GM21526 (cell line): ENCODE results near the gene HNMT.
"Not testable (repeated sequence)": the region's sequence is repeated elsewhere in the genome, so short reads cannot be mapped to it uniquely, and the experiment has no call there.

ENCODE experiments used
- ATAC-seq: cut with Tn5 transposase; IDR thresholded peaks from one replicate; pipeline ENCODE4 v1.9.1; 2021; ENCODE audit warnings: moderate library complexity; ENCODE audit not compliant: unreplicated experiment, low FRiP score

Gene HNMT

DNA sequence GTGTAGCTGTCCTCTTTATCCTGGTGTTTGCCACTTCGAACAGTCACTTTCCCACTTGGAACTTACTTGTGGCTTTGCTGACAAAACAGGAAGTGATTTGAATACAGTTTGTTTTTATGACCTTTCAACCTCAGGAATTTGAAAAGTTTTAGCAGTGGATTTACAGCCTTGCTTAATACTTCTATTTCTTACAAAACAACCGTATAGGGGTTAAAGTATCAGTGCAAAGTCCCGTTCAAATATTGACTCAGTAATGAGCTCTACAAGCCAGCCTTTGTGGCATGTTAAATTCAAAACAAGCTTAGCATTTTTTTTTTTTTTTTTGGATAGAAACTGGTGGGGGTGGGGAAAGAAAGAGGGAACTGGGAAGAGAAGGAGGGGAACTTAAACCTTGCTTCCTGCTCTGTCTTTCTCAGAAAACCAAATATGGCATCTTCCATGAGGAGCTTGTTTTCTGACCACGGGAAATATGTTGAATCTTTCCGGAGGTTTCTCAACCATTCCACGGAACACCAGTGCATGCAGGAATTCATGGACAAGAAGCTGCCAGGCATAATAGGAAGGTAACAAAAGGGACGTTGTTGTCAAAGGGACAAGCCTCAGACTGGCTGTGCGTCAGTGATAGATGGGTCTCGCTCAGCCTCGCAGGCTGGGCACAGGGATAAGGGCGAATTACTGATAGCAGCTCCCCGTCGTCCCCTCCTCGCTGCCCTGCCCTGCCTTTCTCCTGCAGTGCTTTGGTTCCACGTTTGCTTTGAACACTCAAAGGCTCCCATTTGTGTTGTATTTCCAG lies at the start of gene HNMT:
Gene HNMT, plus strand, starts transcription at position 408 of the 793 bp plus-strand sequence. Its CDS starts 19 bp downstream, at position 427.
- no peak for ATAC-seq

DNA sequence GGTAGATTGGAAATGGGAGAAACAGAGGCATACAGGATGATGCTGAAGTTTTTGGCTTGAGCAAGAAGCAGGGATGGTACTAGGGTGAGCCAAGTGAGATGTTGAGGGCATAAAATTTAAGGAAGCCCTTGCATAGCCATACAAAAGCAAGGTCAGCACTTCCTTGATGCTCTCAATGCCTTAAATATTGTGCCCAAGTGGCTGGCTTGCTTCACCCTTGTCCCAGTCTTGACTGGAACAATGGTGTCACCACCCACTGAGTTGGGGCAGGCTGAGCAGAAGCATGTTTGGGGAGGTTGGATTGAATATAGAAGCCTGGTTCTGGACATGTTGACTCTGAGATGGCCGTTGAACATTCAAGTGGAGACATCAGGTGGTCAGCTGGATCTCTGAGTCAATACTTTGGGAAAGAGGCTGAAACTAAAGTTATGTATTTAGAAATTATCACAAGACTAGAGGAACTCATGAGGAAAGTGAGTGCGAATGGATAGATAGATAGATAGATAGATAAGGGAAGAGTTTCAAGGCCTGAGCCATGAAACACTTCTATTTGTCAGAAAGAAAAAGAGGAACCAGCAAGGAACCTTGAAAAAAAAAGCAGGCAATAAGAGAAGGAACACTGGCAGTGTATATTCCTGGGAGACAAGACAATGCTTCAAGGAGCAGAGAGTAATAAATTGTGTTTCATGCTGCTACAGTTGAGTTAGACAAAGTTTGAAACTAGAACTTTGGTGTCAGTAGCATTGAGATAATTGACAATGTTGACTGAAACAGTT lies 43.0 kb upstream of the HNMT start:
- ATAC-seq, result no peak

DNA sequence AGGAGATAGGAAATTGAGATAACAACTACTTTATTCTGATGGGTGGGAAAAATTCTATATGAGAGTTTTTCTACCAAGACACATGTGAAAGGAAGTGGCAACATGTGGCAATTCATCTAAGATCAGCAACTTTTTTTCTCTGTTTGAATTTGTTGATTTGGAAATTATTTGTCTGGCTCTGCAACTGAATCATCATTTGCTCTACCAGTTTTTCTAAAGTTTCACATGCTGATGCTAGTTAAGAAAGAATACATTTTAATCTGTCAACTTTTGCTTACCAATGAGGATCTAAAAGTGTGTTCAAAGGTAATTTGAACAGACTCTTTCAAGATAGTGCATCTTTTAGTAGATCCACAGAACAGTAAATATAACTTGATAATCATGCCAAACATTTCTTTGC lies 42.1 kb upstream of the HNMT start:
- not testable (repeated sequence) for ATAC-seq

DNA sequence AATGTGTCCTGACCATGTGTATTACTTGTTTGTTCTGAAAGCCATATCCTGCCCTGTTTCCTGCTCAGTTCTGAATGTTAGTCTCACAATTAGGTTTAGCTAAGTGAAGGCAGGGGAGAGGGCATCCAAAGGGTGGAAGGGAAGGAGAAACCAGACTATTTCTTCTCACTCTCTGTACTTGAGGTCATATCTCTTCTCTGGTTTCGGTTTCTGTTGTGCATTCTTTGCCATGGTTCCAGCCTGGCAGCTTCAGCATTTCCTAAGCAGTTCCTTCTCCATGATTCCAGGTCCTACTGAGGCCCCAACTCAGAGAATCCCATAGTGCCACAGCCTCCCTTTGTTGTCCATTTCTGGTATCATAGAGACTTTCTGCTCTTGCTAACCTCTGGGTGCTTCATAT lies 40.3 kb upstream of the HNMT start:
- no peak for ATAC-seq

DNA sequence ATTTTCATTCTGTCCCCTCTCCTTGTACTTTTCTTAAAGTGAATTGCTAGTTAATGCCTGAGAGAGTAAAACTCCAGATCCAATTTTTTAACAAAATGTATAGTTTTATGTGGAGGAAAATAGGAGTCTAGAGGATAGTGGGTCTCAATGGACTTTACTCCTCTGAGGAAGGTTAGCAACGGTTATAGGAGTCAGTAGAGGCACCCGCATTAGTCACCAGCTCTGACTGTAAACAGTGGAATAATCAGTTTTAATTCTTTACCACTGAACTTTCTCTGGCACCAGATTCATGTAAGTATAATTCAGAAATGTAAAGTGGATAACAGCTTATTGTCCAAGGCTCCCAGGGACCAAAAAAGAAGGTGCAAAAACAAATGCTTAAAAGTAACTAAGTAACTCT lies 38.7 kb upstream of the HNMT start:
- ATAC-seq, result no peak

DNA sequence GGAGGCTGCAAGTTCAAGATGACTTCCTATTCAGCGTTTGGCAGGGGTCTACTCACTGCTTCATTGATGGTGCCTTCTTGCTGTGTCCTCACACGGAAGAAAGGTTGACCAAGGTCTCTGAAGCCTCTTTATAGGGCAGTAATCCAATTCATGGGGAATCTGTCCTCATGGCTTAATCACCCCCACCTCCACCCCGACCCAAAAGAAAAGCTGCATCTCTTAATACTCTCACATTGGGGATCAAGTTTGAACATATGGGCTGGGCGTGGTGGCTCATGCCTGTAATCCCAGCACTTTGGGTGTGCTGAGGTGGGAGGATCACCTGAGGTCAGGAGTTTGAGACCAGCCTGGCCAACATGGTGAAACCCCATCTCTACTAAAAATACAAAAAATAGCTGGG lies 36.4 kb upstream of the HNMT start:
- no peak for ATAC-seq

DNA sequence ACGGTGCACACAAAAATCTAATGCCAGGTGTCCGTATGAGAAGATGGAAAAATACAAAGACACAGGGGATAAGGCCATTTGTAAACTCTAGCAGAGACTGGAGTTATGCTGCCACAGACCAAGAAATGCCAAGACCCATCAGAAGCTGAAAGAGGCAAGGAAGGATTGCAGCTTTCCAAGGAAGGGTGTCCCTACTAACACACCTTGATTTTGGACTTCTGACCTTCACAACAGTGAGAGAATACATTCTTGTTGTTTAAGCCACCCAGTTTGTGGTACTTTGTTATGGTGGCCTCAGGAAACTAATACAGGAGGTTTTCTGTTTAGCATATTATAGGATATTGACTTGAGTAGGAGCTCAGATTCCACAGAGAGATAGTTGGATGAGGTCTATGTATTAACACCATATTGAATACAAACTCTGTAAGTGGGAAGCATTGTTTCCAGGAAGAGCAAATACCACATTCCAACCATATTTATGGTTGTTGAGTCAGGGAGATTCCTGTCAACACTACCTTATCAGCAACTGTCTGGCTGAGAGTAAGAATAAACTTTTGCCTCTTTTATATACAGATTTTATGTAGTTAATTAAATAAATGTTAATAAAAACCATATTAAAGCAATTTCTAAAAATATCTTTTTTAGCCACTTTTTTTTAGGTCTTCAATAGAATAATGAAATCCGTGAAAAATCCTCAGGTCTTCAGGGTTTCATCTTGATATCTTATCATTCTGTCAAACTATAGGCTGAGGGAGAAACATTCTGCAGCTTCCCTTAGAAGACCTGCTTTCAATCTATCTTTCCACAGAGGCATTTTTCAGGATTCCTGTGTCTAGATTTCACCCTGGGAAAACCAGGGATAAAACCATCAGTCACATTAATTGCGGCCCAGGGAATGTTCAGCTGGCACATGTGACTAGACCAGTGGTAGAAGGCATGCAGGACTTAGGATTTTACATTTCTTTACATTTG lies 35.4 kb upstream of the HNMT start:
- ATAC-seq, result no peak

DNA sequence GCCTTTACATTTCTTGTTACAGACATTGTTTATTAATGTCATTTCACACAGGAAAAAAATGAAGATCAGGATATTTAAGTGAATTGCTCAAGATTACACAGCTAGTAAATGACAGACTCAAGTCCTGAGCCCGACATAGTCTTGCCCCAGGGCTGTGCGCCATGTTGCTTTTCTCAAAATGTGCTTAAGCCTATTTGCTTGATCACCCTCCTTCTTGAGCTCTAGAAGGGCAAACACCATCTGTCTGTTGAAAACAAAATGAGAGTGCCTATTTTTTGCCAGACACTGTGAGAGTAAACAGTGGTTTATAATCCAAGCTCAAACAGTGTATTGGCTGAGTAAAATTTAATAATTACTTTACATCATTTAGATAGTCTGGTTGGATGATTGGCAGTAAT lies 34.8 kb upstream of the HNMT start:
- ATAC-seq, result no peak

DNA sequence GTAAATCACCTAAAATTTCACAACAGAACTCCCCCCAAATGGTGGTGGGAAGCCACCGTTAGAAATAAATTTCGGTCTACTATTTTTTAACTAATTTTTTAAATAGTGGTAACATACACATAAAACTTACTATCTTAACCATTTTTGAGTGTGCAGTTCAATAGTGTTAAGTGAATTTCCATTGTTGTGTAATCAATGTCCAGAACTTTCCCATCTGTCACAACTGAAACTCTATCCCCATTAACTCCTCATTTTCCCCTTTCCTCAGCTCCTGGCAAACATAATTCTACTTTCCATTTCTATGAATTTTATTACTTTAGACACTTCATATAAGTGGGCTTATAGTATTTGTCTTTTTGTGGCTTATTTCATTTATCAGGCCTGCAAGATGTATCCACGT lies 34.1 kb upstream of the HNMT start:
- ATAC-seq, result no peak

DNA sequence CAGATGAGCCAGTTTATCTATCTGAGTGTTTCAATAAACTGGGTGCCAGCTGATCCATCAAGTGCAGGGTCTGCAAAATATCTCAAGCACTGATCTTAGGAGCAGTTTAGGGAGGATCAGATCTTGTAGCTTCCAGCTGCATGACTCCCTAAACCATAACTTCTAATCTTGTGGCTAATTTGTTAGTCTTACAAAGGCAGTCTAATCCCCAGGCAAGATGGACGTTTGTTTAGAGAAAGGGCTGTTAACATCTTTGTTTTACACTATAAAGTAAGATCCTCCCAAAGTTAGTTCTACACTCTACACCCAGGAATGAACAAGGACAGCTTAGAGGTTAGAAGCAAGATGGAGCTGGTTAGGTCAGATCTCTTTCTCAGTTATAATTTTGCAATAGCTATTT lies 28.7 kb upstream of the HNMT start:
- ATAC-seq, result no peak

DNA sequence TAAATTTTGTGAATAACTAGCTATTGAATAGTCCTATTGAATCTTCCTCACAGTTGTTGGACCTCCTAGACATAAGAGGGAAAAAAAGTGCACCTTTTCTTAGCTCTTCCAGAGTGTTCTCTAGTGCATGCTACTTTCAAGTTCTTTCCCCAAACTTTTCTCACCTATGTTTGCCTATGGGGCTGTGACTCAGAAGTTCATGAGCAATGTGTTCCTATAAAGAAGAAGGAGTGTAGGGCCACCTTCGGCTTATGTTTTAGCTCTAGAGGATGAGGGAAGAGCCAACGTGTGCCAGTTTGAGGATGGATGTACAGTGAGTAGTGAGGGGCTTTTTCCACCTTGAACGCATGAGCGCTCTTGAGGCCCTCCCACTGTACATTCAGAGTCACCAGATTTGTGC lies 27.0 kb upstream of the HNMT start:
- ATAC-seq, result no peak

DNA sequence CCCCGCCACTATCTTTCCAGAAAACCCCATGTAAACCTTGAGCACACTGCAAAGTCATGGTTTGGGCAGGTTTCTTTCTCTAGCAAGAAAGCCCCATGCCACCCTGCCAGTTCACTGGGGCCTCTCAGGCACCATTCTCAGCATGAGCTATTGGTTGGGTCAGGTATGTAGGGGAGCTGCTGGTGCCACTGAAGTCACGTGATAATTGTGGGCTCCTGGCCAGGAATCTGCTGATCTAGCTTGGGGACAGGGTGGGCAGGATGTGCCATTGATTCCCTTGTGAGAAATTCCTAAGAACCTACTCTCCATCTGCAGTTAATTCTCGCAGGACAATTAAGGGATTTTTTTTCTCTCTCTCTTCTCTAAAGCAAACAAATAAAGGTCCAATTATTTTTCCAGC lies 26.5 kb upstream of the HNMT start:
- no peak for ATAC-seq

DNA sequence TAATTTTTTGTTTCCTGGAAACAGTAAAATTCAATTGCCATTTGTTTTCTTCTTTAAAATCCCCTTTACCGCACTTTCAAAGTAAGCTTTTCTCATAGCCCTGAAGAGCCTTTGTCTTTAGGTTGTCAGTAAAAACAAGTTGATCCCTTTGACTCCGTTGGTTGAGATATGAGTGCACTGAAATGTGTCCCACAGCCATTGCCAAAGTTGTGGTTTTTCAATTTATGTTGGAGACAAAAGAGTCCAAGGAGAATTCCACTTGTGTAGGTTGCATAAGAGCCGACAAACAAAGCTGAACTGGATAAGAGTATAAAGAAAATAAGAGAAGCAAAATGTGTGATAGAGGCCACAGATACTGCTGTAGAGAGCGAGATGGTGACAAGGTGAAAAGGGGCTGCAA lies 26.1 kb upstream of the HNMT start:
- ATAC-seq, result no peak

DNA sequence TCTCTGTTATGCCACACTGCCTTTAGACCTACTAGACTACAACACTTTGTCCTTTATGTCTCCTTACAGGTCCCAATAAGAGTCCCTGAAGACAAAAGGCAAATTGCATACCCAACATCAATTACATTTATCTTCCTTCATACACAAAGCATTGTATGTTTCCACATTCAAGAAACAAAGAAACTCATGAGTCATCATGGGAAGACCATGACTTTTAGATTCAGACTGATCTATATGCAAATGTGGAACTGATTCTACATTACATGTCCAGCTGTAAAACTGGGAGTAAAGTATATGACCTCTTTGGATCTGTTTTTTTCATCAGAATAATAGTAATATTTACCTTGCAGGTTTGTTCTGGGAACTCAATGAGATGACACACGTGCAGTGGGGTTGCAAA lies 25.2 kb upstream of the HNMT start:
- no peak for ATAC-seq

DNA sequence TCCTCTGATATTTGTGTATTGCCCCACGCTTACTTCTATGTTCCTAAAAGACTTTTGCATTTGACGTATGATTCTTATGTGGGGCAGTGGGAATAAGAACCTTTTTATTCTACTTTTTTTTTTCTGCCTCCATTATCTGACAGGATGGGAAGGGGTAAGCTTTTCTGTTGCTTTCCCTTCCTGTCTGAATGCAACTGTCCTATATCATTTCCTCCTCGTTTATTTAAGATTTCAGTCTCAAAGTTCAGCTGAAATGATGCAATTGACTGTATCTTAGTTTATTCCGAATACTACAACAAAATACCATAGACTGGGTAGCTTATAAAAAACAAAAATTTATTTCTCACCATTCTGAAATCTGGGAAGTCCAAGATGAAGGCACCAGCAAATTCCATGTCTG lies 24.1 kb upstream of the HNMT start:
- no peak for ATAC-seq

DNA sequence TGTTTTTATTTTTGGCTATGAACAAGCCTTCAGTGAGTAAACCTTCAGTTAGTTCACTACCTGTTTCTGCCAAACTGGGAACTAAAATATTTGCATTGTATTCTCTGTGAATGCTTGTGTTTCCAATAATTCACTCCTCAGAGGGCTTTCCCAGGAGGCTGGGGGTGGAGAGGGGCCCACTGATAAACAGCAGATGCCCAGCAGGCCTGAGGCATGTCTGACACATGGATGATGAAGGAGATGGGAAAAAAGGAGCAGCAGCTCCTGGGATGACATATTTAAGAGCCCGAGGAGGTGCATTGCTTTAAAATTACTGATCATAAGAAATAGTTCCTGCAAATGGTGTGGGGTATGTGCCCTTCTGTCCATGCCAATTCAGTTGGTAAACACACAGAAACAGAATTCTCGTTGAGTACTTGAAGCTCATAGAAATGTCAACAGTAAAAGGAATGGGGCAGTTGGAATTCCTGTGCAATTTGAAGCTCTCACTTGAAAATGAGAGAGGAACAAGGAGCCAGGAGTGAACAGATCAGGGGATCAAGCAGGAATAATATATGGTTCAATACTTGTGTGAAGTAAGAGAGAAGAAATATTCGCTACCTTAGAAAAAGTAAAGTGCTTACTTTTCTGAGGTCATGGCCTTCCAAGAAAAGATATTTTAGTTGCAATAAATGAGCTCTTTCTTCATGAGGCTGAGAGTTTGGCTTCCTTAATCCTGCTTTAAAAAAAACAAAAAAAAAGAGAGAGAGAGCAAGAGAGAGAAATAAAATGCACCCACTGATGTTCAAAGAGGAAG lies 22.0 kb upstream of the HNMT start:
- no peak for ATAC-seq

DNA sequence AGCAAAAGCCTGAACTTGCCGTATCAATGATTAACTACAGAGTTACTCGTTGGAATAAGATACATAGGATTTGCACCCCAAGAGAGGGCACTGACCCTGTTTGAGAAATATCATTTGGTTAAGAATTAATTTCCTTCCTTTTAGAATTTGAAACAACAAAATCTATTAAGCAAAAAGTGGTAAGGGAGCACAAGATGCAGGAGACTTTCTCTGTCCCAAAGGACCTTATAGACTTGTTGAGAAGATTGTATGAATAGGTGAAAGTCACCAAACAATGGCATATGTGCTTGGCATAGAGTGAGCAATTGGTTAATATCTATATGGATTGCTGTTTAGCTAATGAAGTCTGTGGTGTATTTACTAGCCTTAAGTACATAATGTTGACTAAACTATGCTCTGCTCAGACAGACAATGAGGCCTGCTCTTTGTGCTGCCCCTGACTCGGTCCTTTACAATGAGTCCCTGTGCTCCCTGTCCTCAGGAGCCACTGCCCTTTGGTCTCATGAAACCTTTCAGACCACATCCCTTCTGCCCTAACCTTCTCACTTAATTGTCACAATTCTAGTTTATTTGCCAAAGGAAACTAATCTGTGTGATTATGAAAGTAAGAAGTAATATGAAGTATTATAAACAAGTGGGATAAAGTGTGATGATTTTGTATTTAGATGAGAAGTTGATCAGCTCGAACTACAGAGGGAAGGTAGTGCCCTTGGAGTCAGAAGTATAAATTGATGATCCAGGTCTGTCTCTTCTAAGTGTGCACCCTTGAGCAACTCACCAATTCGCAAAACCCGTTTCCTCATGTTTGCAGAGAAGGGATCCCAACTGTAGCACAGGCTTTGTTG lies 21.2 kb upstream of the HNMT start:
- no peak for ATAC-seq

DNA sequence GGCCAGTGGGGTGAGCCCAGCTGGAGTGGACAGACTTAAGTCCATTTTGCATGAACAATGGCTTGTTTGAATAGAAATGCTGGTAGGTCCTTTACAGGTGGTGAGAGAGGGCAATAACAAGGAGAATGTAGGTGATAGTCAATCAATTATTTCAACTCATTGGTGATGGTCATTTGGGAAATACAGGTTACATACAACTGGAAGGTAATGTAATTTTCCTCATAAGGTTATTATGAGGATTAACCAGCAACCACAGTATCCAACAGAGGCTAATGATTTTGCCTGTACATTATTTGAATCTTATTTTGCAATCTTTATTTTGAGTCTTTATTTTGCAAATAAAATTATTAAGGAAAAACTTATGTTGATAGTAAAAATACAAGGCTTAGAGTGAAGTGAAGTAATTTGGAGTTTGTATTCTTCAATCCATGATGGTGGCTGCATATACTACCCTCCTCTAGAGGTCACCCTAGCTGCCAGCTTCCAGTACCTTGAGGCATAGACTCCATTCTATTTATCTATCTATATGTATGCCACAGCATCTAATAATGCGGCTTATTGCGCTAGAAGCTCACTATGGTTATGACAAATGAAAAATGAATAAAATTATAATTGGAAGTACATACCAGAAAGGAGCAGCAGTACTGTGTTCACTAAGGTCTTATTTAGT lies 20.5 kb upstream of the HNMT start:
- no peak for ATAC-seq

DNA sequence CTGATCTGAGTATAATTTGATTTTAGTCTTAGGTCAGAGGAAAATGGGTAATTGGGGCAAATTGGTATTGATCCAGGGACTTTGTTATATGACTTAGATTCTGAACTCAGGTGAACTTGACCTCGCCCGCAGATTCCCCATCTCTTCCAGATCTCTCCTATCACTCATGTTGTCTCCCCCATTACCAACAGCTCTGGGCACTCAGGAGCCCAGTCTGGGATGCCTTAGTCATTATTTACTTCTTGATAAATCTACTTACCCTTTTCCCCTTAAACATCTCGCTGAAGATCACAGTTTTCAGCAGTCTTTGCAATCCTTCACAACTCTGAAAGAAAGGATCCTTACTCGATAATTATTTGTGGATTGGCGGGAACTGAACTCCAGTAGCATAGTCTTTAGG lies 19.6 kb upstream of the HNMT start:
- no peak for ATAC-seq
